Neural crest cell (in vitro differentiated cells): ENCODE data around the gene IGF2BP2. TPM values are rescaled to one million over a fixed set of nuclear protein-coding genes. Genes with fewer than 3 reads are reported as not detected.

Experiments
- DNase-seq: peaks from one replicate; pipeline ENCODE4 v3.0.0; 2021; ENCODE audit warnings: low read depth, mixed read lengths, low spot score
- H3K27ac Mint-ChIP-seq: one replicate; pipeline ENCODE4 v1.8.0; 2021; ENCODE audit warnings: mild to moderate bottlenecking, mixed read lengths; ENCODE audit not compliant: unreplicated experiment
- H3K27me3 Mint-ChIP-seq: 2 replicates; pipeline ENCODE4 v1.8.0; 2021; ENCODE audit warnings: low read depth, mild to moderate bottlenecking, mixed read lengths
- H3K36me3 Mint-ChIP-seq: 2 replicates; pipeline ENCODE4 v1.8.0; 2021; ENCODE audit warnings: low read depth, mild to moderate bottlenecking, mixed read lengths
- H3K4me1 Mint-ChIP-seq: 2 replicates; pipeline ENCODE4 v1.8.0; 2021; ENCODE audit warnings: mixed read lengths
- H3K4me3 Mint-ChIP-seq: one replicate; pipeline ENCODE4 v1.8.0; 2021; ENCODE audit warnings: mild to moderate bottlenecking, mixed read lengths
- H3K9me3 Mint-ChIP-seq: 2 replicates; pipeline ENCODE4 v1.8.0; 2021; ENCODE audit warnings: mixed read lengths
- total RNA-seq: library from RNA; stranded (reverse); gene quantifications from 2 replicates; pipeline ENCODE4 v1.2.1, GENCODE V29; 2021
- TF ChIP-seq, protein P1 (sequence below): fragments of 200-600 bp; sonication (generic); conservative IDR thresholded peaks from 2 replicates; pipeline ENCODE4 v1.5.0; 2021; ENCODE audit warnings: antibody characterized with exemption, mild to moderate bottlenecking

Gene IGF2BP2
- total RNA-seq, 1 donor from 2014 or later, result 141 TPM

- Mint-ChIP-seq H3K27ac (no peak overlapping the region), H3K36me3 (peaks cover 28% of the 10 kb centered on the region), H3K27me3 (no peaks in the 10 kb centered on the region), H3K4me1 (peaks cover 12% of the 10 kb centered on the region), H3K4me3 (no peak overlapping the region), H3K9me3 (no peaks in the 10 kb centered on the region)
- DNase-seq, result no peak
- TF ChIP-seq, protein P1, sequence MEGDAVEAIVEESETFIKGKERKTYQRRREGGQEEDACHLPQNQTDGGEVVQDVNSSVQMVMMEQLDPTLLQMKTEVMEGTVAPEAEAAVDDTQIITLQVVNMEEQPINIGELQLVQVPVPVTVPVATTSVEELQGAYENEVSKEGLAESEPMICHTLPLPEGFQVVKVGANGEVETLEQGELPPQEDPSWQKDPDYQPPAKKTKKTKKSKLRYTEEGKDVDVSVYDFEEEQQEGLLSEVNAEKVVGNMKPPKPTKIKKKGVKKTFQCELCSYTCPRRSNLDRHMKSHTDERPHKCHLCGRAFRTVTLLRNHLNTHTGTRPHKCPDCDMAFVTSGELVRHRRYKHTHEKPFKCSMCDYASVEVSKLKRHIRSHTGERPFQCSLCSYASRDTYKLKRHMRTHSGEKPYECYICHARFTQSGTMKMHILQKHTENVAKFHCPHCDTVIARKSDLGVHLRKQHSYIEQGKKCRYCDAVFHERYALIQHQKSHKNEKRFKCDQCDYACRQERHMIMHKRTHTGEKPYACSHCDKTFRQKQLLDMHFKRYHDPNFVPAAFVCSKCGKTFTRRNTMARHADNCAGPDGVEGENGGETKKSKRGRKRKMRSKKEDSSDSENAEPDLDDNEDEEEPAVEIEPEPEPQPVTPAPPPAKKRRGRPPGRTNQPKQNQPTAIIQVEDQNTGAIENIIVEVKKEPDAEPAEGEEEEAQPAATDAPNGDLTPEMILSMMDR, result no peak
These were observed 175.4 kb downstream of the IGF2BP2 start for GRCh38 chr3:185649414-185649813.

- Mint-ChIP-seq H3K4me3 (no peak overlapping the region), H3K27me3 (no peaks in the 10 kb centered on the region), H3K4me1 (peaks cover 12% of the 10 kb centered on the region), H3K27ac (no peak overlapping the region), H3K36me3 (peaks cover 25% of the 10 kb centered on the region), H3K9me3 (no peaks in the 10 kb centered on the region)
- DNase-seq, result no peak
- TF ChIP-seq, protein P1, result no peak
These were observed 176.4 kb downstream of the IGF2BP2 start for GRCh38 chr3:185648396-185648795.

DNA sequence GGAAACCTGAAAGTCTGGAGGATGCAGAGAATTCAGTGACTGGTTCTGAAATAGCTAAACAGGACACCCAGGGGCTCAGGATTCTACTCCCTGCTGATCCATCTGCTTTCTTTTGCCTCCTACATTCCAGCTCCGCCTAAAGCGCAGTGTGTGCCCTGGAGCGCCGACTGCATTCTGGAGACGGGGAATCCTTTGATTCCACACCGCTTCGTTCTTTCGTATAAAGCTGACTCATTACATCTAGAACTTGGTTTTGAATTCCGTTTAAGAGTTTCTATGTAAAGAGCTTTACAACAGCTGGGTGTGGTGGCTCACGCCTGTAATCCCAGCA, 177.0 kb downstream of the IGF2BP2 start:
- Mint-ChIP-seq H3K36me3 (peaks cover 24% of the 10 kb centered on the region), H3K4me1 (peaks cover 12% of the 10 kb centered on the region), H3K9me3 (no peaks in the 10 kb centered on the region)

DNA sequence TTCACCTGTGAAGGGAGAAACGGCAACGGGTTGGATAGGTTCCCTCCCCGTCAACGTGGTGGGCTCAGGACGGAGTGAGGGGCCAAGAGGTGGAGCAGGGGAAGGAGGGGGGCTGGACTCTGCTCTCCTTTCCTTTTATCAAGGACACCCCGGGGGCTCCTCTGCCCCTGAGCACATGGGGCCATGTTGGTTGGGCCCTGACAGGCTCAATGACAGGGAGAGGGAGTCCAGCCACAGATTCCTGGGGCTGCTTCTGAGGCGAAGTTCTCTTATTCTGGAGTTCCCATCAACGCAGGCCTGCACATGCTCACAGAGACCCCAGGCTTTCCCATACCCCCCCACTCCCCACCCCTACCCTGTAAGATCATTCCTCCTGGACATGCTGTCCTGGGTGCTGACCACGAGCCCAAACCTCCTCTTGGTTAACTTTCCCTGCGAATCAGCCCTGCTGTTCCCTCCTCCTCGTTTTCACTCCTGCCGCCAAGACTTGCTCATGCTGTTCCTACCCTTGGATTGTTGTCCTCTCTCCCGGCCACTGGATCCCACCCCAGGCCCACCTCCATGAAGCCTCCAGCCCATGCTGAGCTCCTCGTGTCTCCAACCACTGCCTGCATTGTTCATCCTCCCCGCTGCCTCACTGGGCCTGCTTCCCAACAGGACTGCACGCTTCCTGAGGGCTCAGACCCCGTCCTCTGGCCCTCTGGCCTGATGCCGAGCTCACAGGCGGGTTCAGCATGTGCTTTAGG, 177.5 kb downstream of the IGF2BP2 start:
- Mint-ChIP-seq H3K9me3 (no peaks in the 10 kb centered on the region), H3K36me3 (peaks cover 20% of the 10 kb centered on the region), H3K4me3 (no peak overlapping the region)

More for the DNA sequence above, 177.0 kb downstream of the IGF2BP2 start:
- no peak for DNase-seq
- Mint-ChIP-seq H3K4me3 (no peak overlapping the region), H3K27ac (no peak overlapping the region), H3K27me3 (no peaks in the 10 kb centered on the region)
- TF ChIP-seq, protein P1, result no peak

GRCh38 chr3:185646382-185647133, 178.3 kb downstream of the IGF2BP2 start:
- Mint-ChIP-seq H3K27ac (peak overlapping the region; percentile 81), H3K36me3 (peaks cover 18% of the 10 kb centered on the region), H3K4me1 (peaks cover 12% of the 10 kb centered on the region), H3K27me3 (no peaks in the 10 kb centered on the region), H3K4me3 (no peak overlapping the region), H3K9me3 (no peaks in the 10 kb centered on the region)
- TF ChIP-seq, protein P1, result no peak
- no peak for DNase-seq

More for the DNA sequence above, 177.5 kb downstream of the IGF2BP2 start:
- TF ChIP-seq, protein P1, result no peak
- H3K27ac Mint-ChIP-seq, result peak overlapping the region; percentile 57
- no peaks in the 10 kb centered on the region for H3K27me3 Mint-ChIP-seq
- no peak for DNase-seq
- peaks cover 12% of the 10 kb centered on the region for H3K4me1 Mint-ChIP-seq
